HepG2 (cell line): Measurements from ENCODE around the gene ELAPOR1. TPM values are rescaled to one million over a fixed set of nuclear protein-coding genes. Genes with fewer than 3 reads are reported as not detected.
A peak's percentile ranks its signal among the peaks of the same experiment; 100 is the strongest.

Source experiments
- CREB1 ChIP-seq, 2 experiments: fragments of 450-650 bp in 1 of 2; IDR thresholded peaks; 2 replicates each; pipeline ENCODE4 v1.6.1; 2016 to 2017; ENCODE audit warnings: control low read depth in 1 of 2, mild to moderate bottlenecking in 1 of 2, missing compliant biosample characterization in 1 of 2, missing genetic modification characterization in 1 of 2
- ELF4 ChIP-seq: sonication (generic); formaldehyde crosslinking; IDR thresholded peaks from 2 replicates; pipeline ENCODE4 v1.5.0; 2020; ENCODE audit warnings: missing genetic modification reagents, mild to moderate bottlenecking, moderate library complexity, borderline replicate concordance
- FOXO1 ChIP-seq: sonication (generic); formaldehyde crosslinking; IDR thresholded peaks from 2 replicates; pipeline ENCODE4 v1.4.0; 2020; ENCODE audit warnings: missing genetic modification reagents
- HCFC1 ChIP-seq: fragments of 150-350 bp; IDR thresholded peaks from 2 replicates; pipeline ENCODE4 v1.6.1; 2014; ENCODE audit warnings: low read depth, low read length
- HMG20A ChIP-seq: IDR thresholded peaks from 2 replicates; pipeline ENCODE4 v1.6.1; 2016; ENCODE audit warnings: borderline replicate concordance
- IRF2 ChIP-seq: IDR thresholded peaks from 2 replicates; pipeline ENCODE4 v1.6.1; 2018; ENCODE audit warnings: missing genetic modification reagents, missing compliant biosample characterization
- MIER2 ChIP-seq: IDR thresholded peaks from 2 replicates; pipeline ENCODE4 v1.6.1; 2016; ENCODE audit warnings: missing biosample characterization, missing genetic modification reagents
- MIER3 ChIP-seq: IDR thresholded peaks from 2 replicates; pipeline ENCODE4 v1.6.1; 2016; ENCODE audit warnings: missing compliant biosample characterization, borderline replicate concordance
- NFIC ChIP-seq: IDR thresholded peaks from 2 replicates; pipeline ENCODE4 v1.6.1; 2012; ENCODE audit warnings: mild to moderate bottlenecking, low read length, inconsistent platforms
- PITX1 ChIP-seq: sonication (generic); formaldehyde crosslinking; IDR thresholded peaks from 2 replicates; pipeline ENCODE4 v1.5.1; 2020; ENCODE audit warnings: mild to moderate bottlenecking, missing genetic modification reagents
- RBFOX2 ChIP-seq: fragments of 200-400 bp; formaldehyde crosslinking; IDR thresholded peaks from 2 replicates; pipeline ENCODE4 v1.6.1; 2017; ENCODE audit warnings: low read depth, mild to moderate bottlenecking, low read length
- SAP130 ChIP-seq: IDR thresholded peaks from 2 replicates; pipeline ENCODE4 v1.6.1; 2016; ENCODE audit warnings: low read depth
- TARDBP ChIP-seq: sonication (generic); formaldehyde crosslinking; IDR thresholded peaks from 2 replicates; pipeline ENCODE4 v1.8.0; 2022; ENCODE audit warnings: mild to moderate bottlenecking, missing genetic modification reagents
- ZFY ChIP-seq: sonication (generic); formaldehyde crosslinking; IDR thresholded peaks from 2 replicates; pipeline ENCODE4 v1.4.0; 2020; ENCODE audit warnings: missing genetic modification reagents
- ZNF124 ChIP-seq: sonication (generic); formaldehyde crosslinking; IDR thresholded peaks from 2 replicates; pipeline ENCODE4 v1.4.0; 2020; ENCODE audit warnings: missing genetic modification reagents
- ZNF557 ChIP-seq: sonication (generic); formaldehyde crosslinking; IDR thresholded peaks from 2 replicates; pipeline ENCODE4 v1.4.0; 2020; ENCODE audit warnings: missing genetic modification reagents
- ZSCAN9 ChIP-seq: IDR thresholded peaks from 2 replicates; pipeline ENCODE4 v1.6.1; 2016; ENCODE audit warnings: borderline replicate concordance
- polyA plus RNA-seq, 8 experiments: library from polyadenylated mRNA; depleted of rRNA in 3 of 8; stranded (reverse) in 7 of 8; unstranded in 1 of 8; fragments of >200 nt; fragmentation: Illumina TruSeq in 4 of 8; extraction: Trizol in 4 of 8; gene quantifications; 2 replicates each; pipeline versions ENCODE4 v1.2.1 to v1.2.3, GENCODE V29; 2011 to 2016; ENCODE audit warnings: low read depth in 4 of 8, missing spikeins in 1 of 8, mixed read lengths in 1 of 8; ENCODE audit not compliant: insufficient read depth in 1 of 8
- total RNA-seq, 5 experiments: library from RNA; depleted of rRNA; stranded (reverse); fragments of >200 nt; fragmentation: Illumina TruSeq; extraction: Trizol; gene quantifications; 2 replicates each; pipeline ENCODE4 v1.2.3, GENCODE V29; 2016; ENCODE audit warnings: low read depth in 1 of 5
- TF ChIP-seq, protein P1 (sequence below): sonication (generic); IDR thresholded peaks from 2 replicates; pipeline ENCODE4 v1.6.1; 2016; ENCODE audit warnings: low read depth, borderline replicate concordance
- TF ChIP-seq, protein P2 (sequence below): sonication (generic); formaldehyde crosslinking; IDR thresholded peaks from 2 replicates; pipeline ENCODE4 v1.4.0; 2020; ENCODE audit warnings: missing genetic modification reagents, mild to moderate bottlenecking, borderline replicate concordance
- TF ChIP-seq, protein P3 (sequence below): sonication (generic); formaldehyde crosslinking; IDR thresholded peaks from 2 replicates; pipeline ENCODE4 v1.4.0; 2020; ENCODE audit warnings: missing genetic modification reagents
- TF ChIP-seq, protein P4 (sequence below): sonication (generic); formaldehyde crosslinking; IDR thresholded peaks from 2 replicates; pipeline ENCODE4 v1.5.0; 2020; ENCODE audit warnings: mild to moderate bottlenecking, missing genetic modification reagents, borderline replicate concordance
- TF ChIP-seq, protein P5 (sequence below): sonication (generic); formaldehyde crosslinking; IDR thresholded peaks from 2 replicates; pipeline ENCODE4 v1.4.0; 2020; ENCODE audit warnings: mild to moderate bottlenecking, missing genetic modification reagents

The ELAPOR1 gene
- total and polyA plus RNA-seq, 2 of the 13 experiments (the other 11 are each of a cell fraction or from before 2014, with no cell fraction given) = 0.13 to 0.20 TPM

DNA sequence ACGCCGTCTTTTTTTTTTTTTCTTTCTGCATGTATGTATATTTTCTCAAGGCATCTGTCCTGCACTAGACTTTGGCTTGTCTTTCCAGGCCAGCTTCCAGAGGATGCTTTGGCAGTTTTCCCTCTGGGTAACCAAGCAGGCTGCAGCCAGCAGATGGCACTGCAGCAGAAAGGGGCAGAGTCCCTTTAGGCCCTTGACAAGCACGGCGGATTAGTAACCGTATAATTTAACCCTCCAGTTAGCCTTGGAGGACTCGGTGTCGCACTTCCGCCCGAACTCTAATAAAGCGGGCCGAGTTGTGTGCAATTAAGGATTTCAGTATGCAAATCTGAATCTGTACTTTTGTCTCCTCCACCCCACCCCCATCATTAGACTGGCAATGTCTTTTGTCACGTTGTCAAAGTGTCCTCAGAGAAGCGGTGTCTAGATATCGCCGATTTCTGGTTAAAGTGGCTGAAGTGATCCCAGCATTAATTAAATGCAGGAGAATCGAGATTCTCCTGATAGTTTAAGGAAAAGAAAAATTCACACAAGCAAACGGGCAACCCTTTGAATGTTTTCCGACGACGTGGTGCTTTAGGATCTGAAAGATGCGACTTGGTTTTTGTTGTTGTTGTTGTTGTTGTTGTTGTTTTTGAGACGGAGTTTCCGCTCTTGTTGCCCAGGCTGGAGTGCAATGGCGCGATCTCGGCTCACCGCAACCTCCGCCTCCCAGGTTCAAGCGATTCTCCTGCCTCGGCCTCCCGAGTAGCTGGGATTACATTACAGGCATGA is 24.5 kb upstream of the ELAPOR1 start (continued):
- TF ChIP-seq TARDBP (CRISPR knock-in tag) = 0 out of 2 replicates have a peak, but pooled peaks have one; percentile 9
- no peak for TF ChIP-seq CREB1 (IDR thresholded peaks at IDR 0.05)
- TF ChIP-seq CREB1 (CRISPR knock-in tag; IDR thresholded peaks at IDR 0.05) = peak; percentile 51; the same call in 1 of the 2 replicates
- TF ChIP-seq, protein P1, sequence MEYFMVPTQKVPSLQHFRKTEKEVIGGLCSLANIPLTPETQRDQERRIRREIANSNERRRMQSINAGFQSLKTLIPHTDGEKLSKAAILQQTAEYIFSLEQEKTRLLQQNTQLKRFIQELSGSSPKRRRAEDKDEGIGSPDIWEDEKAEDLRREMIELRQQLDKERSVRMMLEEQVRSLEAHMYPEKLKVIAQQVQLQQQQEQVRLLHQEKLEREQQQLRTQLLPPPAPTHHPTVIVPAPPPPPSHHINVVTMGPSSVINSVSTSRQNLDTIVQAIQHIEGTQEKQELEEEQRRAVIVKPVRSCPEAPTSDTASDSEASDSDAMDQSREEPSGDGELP = 0 out of 2 replicates have a peak, but pooled peaks have one; percentile 7
- peak; percentile 45; the same call in 1 of the 2 replicates for TF ChIP-seq MIER3 (CRISPR knock-in tag)
- TF ChIP-seq ZNF124 (CRISPR knock-in tag) = peak; percentile 89; the same call in 1 of the 2 replicates
- no peak for TF ChIP-seq NFIC
- peak; percentile 50; the same call in 1 of the 2 replicates for TF ChIP-seq ELF4 (CRISPR knock-in tag)
- TF ChIP-seq FOXO1 (CRISPR knock-in tag) = 0 out of 2 replicates have a peak, but pooled peaks have one; percentile 29
- TF ChIP-seq, protein P2, sequence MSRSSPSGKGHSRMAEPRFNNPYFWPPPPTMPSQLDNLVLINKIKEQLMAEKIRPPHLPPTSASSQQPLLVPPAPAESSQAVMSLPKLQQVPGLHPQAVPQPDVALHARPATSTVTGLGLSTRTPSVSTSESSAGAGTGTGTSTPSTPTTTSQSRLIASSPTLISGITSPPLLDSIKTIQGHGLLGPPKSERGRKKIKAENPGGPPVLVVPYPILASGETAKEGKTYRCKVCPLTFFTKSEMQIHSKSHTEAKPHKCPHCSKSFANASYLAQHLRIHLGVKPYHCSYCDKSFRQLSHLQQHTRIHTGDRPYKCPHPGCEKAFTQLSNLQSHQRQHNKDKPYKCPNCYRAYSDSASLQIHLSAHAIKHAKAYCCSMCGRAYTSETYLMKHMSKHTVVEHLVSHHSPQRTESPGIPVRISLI (CRISPR knock-in tag) = peak; percentile 63; the same call in 1 of the 2 replicates
- no peak for TF ChIP-seq RBFOX2
- TF ChIP-seq SAP130 = peak; percentile 88
- TF ChIP-seq, protein P3, sequence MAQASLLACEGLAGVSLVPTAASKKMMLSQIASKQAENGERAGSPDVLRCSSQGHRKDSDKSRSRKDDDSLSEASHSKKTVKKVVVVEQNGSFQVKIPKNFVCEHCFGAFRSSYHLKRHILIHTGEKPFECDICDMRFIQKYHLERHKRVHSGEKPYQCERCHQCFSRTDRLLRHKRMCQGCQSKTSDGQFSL (CRISPR knock-in tag) = no peak
- TF ChIP-seq MIER2 (CRISPR knock-in tag) = peak; percentile 46; the same call in 1 of the 2 replicates
- TF ChIP-seq, protein P4, sequence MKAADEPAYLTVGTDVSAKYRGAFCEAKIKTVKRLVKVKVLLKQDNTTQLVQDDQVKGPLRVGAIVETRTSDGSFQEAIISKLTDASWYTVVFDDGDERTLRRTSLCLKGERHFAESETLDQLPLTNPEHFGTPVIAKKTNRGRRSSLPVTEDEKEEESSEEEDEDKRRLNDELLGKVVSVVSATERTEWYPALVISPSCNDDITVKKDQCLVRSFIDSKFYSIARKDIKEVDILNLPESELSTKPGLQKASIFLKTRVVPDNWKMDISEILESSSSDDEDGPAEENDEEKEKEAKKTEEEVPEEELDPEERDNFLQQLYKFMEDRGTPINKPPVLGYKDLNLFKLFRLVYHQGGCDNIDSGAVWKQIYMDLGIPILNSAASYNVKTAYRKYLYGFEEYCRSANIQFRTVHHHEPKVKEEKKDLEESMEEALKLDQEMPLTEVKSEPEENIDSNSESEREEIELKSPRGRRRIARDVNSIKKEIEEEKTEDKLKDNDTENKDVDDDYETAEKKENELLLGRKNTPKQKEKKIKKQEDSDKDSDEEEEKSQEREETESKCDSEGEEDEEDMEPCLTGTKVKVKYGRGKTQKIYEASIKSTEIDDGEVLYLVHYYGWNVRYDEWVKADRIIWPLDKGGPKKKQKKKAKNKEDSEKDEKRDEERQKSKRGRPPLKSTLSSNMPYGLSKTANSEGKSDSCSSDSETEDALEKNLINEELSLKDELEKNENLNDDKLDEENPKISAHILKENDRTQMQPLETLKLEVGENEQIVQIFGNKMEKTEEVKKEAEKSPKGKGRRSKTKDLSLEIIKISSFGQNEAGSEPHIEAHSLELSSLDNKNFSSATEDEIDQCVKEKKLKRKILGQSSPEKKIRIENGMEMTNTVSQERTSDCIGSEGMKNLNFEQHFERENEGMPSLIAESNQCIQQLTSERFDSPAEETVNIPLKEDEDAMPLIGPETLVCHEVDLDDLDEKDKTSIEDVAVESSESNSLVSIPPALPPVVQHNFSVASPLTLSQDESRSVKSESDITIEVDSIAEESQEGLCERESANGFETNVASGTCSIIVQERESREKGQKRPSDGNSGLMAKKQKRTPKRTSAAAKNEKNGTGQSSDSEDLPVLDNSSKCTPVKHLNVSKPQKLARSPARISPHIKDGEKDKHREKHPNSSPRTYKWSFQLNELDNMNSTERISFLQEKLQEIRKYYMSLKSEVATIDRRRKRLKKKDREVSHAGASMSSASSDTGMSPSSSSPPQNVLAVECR (CRISPR knock-in tag) = peak; percentile 47; the same call in 1 of the 2 replicates
- peak; percentile 33 for TF ChIP-seq HCFC1
- TF ChIP-seq IRF2 (CRISPR knock-in tag) = peak; percentile 76
- TF ChIP-seq, protein P5, sequence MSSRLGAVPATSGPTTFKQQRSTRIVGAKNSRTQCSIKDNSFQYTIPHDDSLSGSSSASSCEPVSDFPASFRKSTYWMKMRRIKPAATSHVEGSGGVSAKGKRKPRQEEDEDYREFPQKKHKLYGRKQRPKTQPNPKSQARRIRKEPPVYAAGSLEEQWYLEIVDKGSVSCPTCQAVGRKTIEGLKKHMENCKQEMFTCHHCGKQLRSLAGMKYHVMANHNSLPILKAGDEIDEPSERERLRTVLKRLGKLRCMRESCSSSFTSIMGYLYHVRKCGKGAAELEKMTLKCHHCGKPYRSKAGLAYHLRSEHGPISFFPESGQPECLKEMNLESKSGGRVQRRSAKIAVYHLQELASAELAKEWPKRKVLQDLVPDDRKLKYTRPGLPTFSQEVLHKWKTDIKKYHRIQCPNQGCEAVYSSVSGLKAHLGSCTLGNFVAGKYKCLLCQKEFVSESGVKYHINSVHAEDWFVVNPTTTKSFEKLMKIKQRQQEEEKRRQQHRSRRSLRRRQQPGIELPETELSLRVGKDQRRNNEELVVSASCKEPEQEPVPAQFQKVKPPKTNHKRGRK (CRISPR knock-in tag) = no peak; the same call in 1 of the 2 replicates
- TF ChIP-seq ZNF557 (CRISPR knock-in tag) = no peak
- peak; percentile 66; the same call in 1 of the 2 replicates for TF ChIP-seq PITX1 (CRISPR knock-in tag)
- TF ChIP-seq ZSCAN9 (CRISPR knock-in tag) = peak; percentile 85; the same call in 1 of the 2 replicates
- TF ChIP-seq HMG20A (CRISPR knock-in tag) = peak; percentile 33; the same call in 1 of the 2 replicates
- peak; percentile 80 for TF ChIP-seq ZFY
